H1 (cell line): ENCODE measurements around the gene DUS1L. TPM values are rescaled to one million over a fixed set of nuclear protein-coding genes. Genes with fewer than 3 reads are reported as not detected.

Experiments used
- EP300 ChIP-seq, 2 experiments: IDR thresholded peaks; 1 replicate in 1 of 2; 2 replicates in 1 of 2; pipeline ENCODE4 v1.6.1; 2011 to 2012; ENCODE audit warnings: low read depth in 2 of 2, low read length in 2 of 2, mild to moderate bottlenecking in 2 of 2, borderline replicate concordance in 1 of 2, inconsistent platforms in 1 of 2, moderate library complexity in 1 of 2
- EZH2 ChIP-seq: fragments of 200-600 bp; sonication (generic); IDR thresholded peaks from 2 replicates; pipeline ENCODE4 v1.7.1; 2012; ENCODE audit warnings: low read depth, mild to moderate bottlenecking, moderate library complexity, low read length, inconsistent platforms; ENCODE audit not compliant: severe bottlenecking
- GABPA ChIP-seq: IDR thresholded peaks from 2 replicates; pipeline ENCODE4 v1.6.1; 2011; ENCODE audit warnings: mild to moderate bottlenecking, low read length, moderate library complexity, borderline replicate concordance; ENCODE audit not compliant: insufficient read depth
- KDM4A ChIP-seq: IDR thresholded peaks from one replicate; pipeline ENCODE4 v1.7.1; 2012; ENCODE audit warnings: low read depth, mild to moderate bottlenecking, moderate library complexity, low read length, inconsistent platforms; ENCODE audit not compliant: severe bottlenecking
- TAF7 ChIP-seq: optimal IDR thresholded peaks from 2 replicates; pipeline ENCODE3; 2011; ENCODE audit warnings: low read depth, mild to moderate bottlenecking, inconsistent platforms, low read length, moderate library complexity, borderline replicate concordance
- polyA plus RNA-seq, 7 experiments: library from polyadenylated mRNA; depleted of rRNA in 3 of 7; stranded (reverse) in 5 of 7; unstranded in 2 of 7; fragments of >200 nt in 5 of 7; fragments of 200-250 nt in 2 of 7; gene quantifications; 1 replicate in 5 of 7; 2 replicates in 1 of 7; 4 replicates in 1 of 7; pipeline versions ENCODE4 v1.2.1 to v1.2.3, GENCODE V29; 2011 to 2013; ENCODE audit warnings: missing spikeins in 2 of 7, mixed read lengths in 2 of 7
- total RNA-seq: library from RNA; stranded (reverse); fragmentation: NEBNext Ultra II Directional; extraction: Animal tissue kit (Norgen Biotek cat#: 25700); gene quantifications from 2 replicates; pipeline ENCODE4 v1.2.1, GENCODE V29; 2021
- TF ChIP-seq, protein P1 (sequence below): fragments of 300-600 bp; sonication (generic); IDR thresholded peaks from 2 replicates; pipeline ENCODE4 v1.7.1; 2012; ENCODE audit warnings: low read length, moderate library complexity, mild to moderate bottlenecking, inconsistent platforms; ENCODE audit not compliant: insufficient replicate concordance
- TF ChIP-seq, protein P2 (sequence below), 3 experiments: IDR thresholded peaks; 1 replicate in 2 of 3; 2 replicates in 1 of 3; pipeline versions ENCODE4 v1.5.1 to v1.6.1; 2011; ENCODE audit warnings: low read length in 3 of 3, mild to moderate bottlenecking in 3 of 3, inconsistent platforms in 2 of 3, low read depth in 1 of 3, moderate library complexity in 1 of 3; ENCODE audit not compliant: insufficient read depth in 1 of 3; ENCODE audit errors: control extremely low read depth in 1 of 3

The DUS1L gene
- total and polyA plus RNA-seq, 2 of the 8 experiments (the other 6 are each of a cell fraction or from before 2014, with no cell fraction given): 34.5 to 69.1 TPM

DNA sequence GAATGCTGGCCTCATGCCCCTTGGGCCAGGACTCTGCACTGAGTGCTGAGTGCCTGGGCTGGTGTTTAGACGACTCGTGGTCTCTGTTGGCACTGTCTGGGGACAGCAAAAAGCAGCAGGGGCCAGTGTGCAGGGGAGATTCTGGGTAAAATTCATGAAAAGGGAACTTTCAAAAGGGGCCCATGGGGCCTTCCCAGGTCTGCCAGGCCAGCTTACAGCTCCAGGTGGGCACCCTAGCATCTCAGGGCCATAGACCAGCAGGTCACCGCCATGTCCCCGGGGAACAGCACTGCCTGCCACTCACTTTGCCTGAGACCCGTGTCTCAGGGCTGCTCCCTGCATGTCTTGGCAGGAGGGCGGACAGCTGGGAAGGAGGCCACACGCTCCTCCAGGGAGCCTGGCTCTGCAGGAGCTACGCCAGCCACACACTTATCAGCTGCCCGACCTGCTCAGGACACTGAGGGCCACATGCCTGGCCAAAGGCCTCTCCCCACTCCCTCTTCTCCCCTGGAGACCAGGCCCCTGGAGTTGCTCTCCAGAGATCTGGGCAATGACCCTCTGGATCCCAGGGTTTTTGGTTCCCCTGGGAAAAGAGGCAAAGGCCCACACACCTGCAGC is 41.2 kb upstream of the DUS1L start (continued):
- TF ChIP-seq, protein P1, sequence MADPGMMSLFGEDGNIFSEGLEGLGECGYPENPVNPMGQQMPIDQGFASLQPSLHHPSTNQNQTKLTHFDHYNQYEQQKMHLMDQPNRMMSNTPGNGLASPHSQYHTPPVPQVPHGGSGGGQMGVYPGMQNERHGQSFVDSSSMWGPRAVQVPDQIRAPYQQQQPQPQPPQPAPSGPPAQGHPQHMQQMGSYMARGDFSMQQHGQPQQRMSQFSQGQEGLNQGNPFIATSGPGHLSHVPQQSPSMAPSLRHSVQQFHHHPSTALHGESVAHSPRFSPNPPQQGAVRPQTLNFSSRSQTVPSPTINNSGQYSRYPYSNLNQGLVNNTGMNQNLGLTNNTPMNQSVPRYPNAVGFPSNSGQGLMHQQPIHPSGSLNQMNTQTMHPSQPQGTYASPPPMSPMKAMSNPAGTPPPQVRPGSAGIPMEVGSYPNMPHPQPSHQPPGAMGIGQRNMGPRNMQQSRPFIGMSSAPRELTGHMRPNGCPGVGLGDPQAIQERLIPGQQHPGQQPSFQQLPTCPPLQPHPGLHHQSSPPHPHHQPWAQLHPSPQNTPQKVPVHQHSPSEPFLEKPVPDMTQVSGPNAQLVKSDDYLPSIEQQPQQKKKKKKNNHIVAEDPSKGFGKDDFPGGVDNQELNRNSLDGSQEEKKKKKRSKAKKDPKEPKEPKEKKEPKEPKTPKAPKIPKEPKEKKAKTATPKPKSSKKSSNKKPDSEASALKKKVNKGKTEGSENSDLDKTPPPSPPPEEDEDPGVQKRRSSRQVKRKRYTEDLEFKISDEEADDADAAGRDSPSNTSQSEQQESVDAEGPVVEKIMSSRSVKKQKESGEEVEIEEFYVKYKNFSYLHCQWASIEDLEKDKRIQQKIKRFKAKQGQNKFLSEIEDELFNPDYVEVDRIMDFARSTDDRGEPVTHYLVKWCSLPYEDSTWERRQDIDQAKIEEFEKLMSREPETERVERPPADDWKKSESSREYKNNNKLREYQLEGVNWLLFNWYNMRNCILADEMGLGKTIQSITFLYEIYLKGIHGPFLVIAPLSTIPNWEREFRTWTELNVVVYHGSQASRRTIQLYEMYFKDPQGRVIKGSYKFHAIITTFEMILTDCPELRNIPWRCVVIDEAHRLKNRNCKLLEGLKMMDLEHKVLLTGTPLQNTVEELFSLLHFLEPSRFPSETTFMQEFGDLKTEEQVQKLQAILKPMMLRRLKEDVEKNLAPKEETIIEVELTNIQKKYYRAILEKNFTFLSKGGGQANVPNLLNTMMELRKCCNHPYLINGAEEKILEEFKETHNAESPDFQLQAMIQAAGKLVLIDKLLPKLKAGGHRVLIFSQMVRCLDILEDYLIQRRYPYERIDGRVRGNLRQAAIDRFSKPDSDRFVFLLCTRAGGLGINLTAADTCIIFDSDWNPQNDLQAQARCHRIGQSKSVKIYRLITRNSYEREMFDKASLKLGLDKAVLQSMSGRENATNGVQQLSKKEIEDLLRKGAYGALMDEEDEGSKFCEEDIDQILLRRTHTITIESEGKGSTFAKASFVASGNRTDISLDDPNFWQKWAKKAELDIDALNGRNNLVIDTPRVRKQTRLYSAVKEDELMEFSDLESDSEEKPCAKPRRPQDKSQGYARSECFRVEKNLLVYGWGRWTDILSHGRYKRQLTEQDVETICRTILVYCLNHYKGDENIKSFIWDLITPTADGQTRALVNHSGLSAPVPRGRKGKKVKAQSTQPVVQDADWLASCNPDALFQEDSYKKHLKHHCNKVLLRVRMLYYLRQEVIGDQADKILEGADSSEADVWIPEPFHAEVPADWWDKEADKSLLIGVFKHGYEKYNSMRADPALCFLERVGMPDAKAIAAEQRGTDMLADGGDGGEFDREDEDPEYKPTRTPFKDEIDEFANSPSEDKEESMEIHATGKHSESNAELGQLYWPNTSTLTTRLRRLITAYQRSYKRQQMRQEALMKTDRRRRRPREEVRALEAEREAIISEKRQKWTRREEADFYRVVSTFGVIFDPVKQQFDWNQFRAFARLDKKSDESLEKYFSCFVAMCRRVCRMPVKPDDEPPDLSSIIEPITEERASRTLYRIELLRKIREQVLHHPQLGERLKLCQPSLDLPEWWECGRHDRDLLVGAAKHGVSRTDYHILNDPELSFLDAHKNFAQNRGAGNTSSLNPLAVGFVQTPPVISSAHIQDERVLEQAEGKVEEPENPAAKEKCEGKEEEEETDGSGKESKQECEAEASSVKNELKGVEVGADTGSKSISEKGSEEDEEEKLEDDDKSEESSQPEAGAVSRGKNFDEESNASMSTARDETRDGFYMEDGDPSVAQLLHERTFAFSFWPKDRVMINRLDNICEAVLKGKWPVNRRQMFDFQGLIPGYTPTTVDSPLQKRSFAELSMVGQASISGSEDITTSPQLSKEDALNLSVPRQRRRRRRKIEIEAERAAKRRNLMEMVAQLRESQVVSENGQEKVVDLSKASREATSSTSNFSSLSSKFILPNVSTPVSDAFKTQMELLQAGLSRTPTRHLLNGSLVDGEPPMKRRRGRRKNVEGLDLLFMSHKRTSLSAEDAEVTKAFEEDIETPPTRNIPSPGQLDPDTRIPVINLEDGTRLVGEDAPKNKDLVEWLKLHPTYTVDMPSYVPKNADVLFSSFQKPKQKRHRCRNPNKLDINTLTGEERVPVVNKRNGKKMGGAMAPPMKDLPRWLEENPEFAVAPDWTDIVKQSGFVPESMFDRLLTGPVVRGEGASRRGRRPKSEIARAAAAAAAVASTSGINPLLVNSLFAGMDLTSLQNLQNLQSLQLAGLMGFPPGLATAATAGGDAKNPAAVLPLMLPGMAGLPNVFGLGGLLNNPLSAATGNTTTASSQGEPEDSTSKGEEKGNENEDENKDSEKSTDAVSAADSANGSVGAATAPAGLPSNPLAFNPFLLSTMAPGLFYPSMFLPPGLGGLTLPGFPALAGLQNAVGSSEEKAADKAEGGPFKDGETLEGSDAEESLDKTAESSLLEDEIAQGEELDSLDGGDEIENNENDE: no peak
- TF ChIP-seq EZH2: no peak
- TF ChIP-seq, protein P2, sequence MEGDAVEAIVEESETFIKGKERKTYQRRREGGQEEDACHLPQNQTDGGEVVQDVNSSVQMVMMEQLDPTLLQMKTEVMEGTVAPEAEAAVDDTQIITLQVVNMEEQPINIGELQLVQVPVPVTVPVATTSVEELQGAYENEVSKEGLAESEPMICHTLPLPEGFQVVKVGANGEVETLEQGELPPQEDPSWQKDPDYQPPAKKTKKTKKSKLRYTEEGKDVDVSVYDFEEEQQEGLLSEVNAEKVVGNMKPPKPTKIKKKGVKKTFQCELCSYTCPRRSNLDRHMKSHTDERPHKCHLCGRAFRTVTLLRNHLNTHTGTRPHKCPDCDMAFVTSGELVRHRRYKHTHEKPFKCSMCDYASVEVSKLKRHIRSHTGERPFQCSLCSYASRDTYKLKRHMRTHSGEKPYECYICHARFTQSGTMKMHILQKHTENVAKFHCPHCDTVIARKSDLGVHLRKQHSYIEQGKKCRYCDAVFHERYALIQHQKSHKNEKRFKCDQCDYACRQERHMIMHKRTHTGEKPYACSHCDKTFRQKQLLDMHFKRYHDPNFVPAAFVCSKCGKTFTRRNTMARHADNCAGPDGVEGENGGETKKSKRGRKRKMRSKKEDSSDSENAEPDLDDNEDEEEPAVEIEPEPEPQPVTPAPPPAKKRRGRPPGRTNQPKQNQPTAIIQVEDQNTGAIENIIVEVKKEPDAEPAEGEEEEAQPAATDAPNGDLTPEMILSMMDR (IDR thresholded peaks at IDR 0.05; ENCODE audit: control extremely low read depth in 1 of 3, insufficient read depth in 1 of 3, low read depth in 1 of 3, low read length in 3 of 3): no peak
- no peak for TF ChIP-seq GABPA
- TF ChIP-seq EP300 (IDR thresholded peaks at IDR 0.05; ENCODE audit: borderline replicate concordance in 1 of 2, low read depth in 2 of 2, low read length in 2 of 2): no peak
- no peak for TF ChIP-seq KDM4A
- TF ChIP-seq TAF7: no peak
